Skin of body (tissue), 2 donors: Measurements from ENCODE around the gene MINDY3. TPM values are rescaled to one million over a fixed set of nuclear protein-coding genes. Genes with fewer than 3 reads are reported as not detected.

Source experiments
- DNase-seq: peaks from one replicate; lab custom pipeline; 2025; lab: John Stamatoyannopoulos, UW
- total RNA-seq: library from RNA; depleted of rRNA; stranded (reverse); fragments of >200 nt; gene quantifications from one replicate; pipeline ENCODE4 v1.2.3, GENCODE V29; 2014

MINDY3 gene
- total RNA-seq, 1 donor from 2014 or later = 34.6 TPM

DNA sequence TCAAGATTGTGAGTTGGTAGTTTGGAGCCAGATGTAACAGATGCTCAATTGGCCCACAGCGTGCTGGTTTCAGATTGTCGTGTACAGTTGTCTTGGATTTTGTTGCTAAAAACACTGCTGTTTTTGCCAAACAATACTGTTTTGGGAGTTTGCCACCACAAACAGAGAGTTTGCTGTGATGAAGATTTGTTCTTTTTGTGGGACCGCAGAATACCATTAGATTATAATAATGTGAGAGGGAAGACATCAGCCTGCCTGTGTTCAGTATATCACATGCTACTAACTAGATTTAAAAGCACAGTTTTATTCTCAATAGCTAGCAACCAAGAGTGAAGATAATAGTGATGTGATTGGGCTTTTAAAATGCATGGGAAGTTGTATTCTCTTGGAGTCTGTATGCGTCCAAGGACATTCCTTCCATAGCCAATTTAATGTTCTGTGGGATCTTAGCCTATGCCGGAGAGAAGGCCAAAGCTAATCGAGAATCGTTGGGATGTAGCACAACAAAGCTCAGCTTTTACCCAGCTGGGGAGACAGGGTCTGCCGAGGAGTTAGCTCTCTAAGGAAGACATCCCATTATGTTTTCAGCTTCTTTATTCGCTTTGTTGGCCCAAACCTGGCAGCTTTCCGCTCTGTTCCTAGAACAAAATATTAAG lies 121.9 kb downstream of the MINDY3 start:
- DNase-seq = peak; percentile 98

GRCh38 chr10:15737656-15738055 lies 122.7 kb downstream of the MINDY3 start:
- peak; percentile 49 for DNase-seq

- peak; percentile 92 for DNase-seq
These were observed 124.5 kb downstream of the MINDY3 start for GRCh38 chr10:15735763-15736162.

DNA sequence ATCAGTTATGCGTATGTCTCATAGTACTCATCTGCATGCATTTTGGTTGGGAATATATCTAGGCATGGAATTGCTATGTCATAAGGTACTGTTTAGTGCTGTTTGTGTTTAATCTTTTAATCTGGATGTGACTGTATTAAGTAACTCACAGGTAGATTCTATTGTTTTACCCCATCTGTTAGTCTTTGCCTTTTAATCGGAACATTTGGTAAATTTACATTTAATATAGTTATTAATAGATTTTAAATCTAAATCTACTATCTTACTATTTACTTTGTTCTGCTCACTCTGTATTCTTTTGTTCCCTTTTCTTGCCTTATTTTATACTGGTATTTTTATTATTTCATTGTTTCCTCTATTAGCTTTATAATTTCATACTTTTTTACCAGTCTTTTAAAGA lies 130.0 kb downstream of the MINDY3 start:
- no peak for DNase-seq

- DNase-seq = no peak
These were observed 130.4 kb downstream of the MINDY3 start for GRCh38 chr10:15729890-15730289.

Other genes with a start within 250 kb of the MINDY3 start
- gene ITGA8, start 140.6 kb downstream of the MINDY3 start, total RNA-seq = 17.5 TPM